HepG2 (cell line): ENCODE results near the gene STX10. TPM values are rescaled to one million over a fixed set of nuclear protein-coding genes. Genes with fewer than 3 reads are reported as not detected.

Source experiments
- ADNP ChIP-seq: sonication (generic); formaldehyde crosslinking; IDR thresholded peaks from 2 replicates; pipeline ENCODE4 v1.4.0; 2020; ENCODE audit warnings: missing genetic modification reagents
- ARNT2 ChIP-seq: sonication (generic); formaldehyde crosslinking; IDR thresholded peaks from 2 replicates; pipeline ENCODE4 v1.8.0; 2022; ENCODE audit warnings: mild to moderate bottlenecking, low read depth, missing genetic modification reagents, moderate library complexity
- EED ChIP-seq: sonication (generic); formaldehyde crosslinking; IDR thresholded peaks from 2 replicates; pipeline ENCODE4 v1.5.0; 2020; ENCODE audit warnings: mild to moderate bottlenecking, missing genetic modification reagents
- FOXJ3 ChIP-seq: sonication (generic); formaldehyde crosslinking; IDR thresholded peaks from 2 replicates; pipeline ENCODE4 v1.4.0; 2020; ENCODE audit warnings: missing genetic modification reagents, mild to moderate bottlenecking, borderline replicate concordance
- IRF9 ChIP-seq: sonication (generic); formaldehyde crosslinking; IDR thresholded peaks from 2 replicates; pipeline ENCODE4 v1.8.0; 2022; ENCODE audit warnings: missing genetic modification reagents, mild to moderate bottlenecking, borderline replicate concordance
- NR1H2 ChIP-seq: sonication (generic); formaldehyde crosslinking; IDR thresholded peaks from 2 replicates; pipeline ENCODE4 v1.8.1; 2022; ENCODE audit warnings: low read depth, missing genetic modification reagents, borderline replicate concordance
- RERE ChIP-seq: IDR thresholded peaks from 2 replicates; pipeline ENCODE4 v1.6.1; 2016; ENCODE audit warnings: low read depth, missing genetic modification reagents, missing compliant biosample characterization
- SP4 ChIP-seq: sonication (generic); formaldehyde crosslinking; IDR thresholded peaks from 2 replicates; pipeline ENCODE4 v1.8.1; 2023; ENCODE audit warnings: mild to moderate bottlenecking, missing genetic modification reagents
- ZBTB1 ChIP-seq: sonication (generic); formaldehyde crosslinking; IDR thresholded peaks from 2 replicates; pipeline ENCODE4 v1.4.0; 2020; ENCODE audit warnings: missing genetic modification reagents, borderline replicate concordance
- ZFX ChIP-seq: sonication (generic); formaldehyde crosslinking; IDR thresholded peaks from 2 replicates; pipeline ENCODE4 v1.4.0; 2020; ENCODE audit warnings: mild to moderate bottlenecking, low read depth, missing genetic modification reagents, moderate library complexity
- ZKSCAN8 ChIP-seq: IDR thresholded peaks from 2 replicates; pipeline ENCODE4 v1.6.1; 2016; ENCODE audit warnings: borderline replicate concordance, missing genetic modification reagents, missing compliant biosample characterization
- ZNF160 ChIP-seq: sonication (generic); formaldehyde crosslinking; IDR thresholded peaks from 2 replicates; pipeline ENCODE4 v1.8.0; 2022; ENCODE audit warnings: mild to moderate bottlenecking, inconsistent platforms, missing genetic modification reagents
- ZNF451 ChIP-seq: sonication (generic); formaldehyde crosslinking; IDR thresholded peaks from 2 replicates; pipeline ENCODE4 v1.5.0; 2020; ENCODE audit warnings: mild to moderate bottlenecking, missing genetic modification reagents
- ZNF510 ChIP-seq: sonication (generic); formaldehyde crosslinking; IDR thresholded peaks from 2 replicates; pipeline ENCODE4 v1.4.0; 2020; ENCODE audit warnings: low read depth, mild to moderate bottlenecking, missing genetic modification reagents
- ZNF609 ChIP-seq: sonication (generic); formaldehyde crosslinking; IDR thresholded peaks from 2 replicates; pipeline ENCODE4 v1.4.0; 2020; ENCODE audit warnings: mild to moderate bottlenecking, missing genetic modification reagents, borderline replicate concordance
- ZNF660 ChIP-seq: sonication (generic); formaldehyde crosslinking; IDR thresholded peaks from 2 replicates; pipeline ENCODE4 v1.5.1; 2020; ENCODE audit warnings: mild to moderate bottlenecking, low read depth, missing genetic modification reagents, borderline replicate concordance
- ZNF674 ChIP-seq: sonication (generic); formaldehyde crosslinking; IDR thresholded peaks from 2 replicates; pipeline ENCODE4 v1.5.0; 2020; ENCODE audit warnings: low read depth, mild to moderate bottlenecking, missing genetic modification reagents
- ZNF83 ChIP-seq: sonication (generic); formaldehyde crosslinking; IDR thresholded peaks from 2 replicates; pipeline ENCODE4 v1.4.0; 2020; ENCODE audit warnings: missing genetic modification reagents, mild to moderate bottlenecking, borderline replicate concordance
- polyA plus RNA-seq, 8 experiments: library from polyadenylated mRNA; depleted of rRNA in 3 of 8; stranded (reverse) in 7 of 8; unstranded in 1 of 8; fragments of >200 nt; fragmentation: Illumina TruSeq in 4 of 8; extraction: Trizol in 4 of 8; gene quantifications; 2 replicates each; pipeline versions ENCODE4 v1.2.1 to v1.2.3, GENCODE V29; 2011 to 2016; ENCODE audit warnings: low read depth in 4 of 8, missing spikeins in 1 of 8, mixed read lengths in 1 of 8; ENCODE audit not compliant: insufficient read depth in 1 of 8
- total RNA-seq, 5 experiments: library from RNA; depleted of rRNA; stranded (reverse); fragments of >200 nt; fragmentation: Illumina TruSeq; extraction: Trizol; gene quantifications; 2 replicates each; pipeline ENCODE4 v1.2.3, GENCODE V29; 2016; ENCODE audit warnings: low read depth in 1 of 5

The STX10 gene
- total and polyA plus RNA-seq, 2 of the 13 experiments (the other 11 are each of a cell fraction or from before 2014, with no cell fraction given) = 47.9 to 66.4 TPM

- TF ChIP-seq RERE (no peak), ZNF660 (CRISPR knock-in tag) (no peak), ZBTB1 (CRISPR knock-in tag) (no peak), ZNF160 (CRISPR knock-in tag) (peak; percentile 22; the same call in 1 of the 2 replicates), SP4 (CRISPR knock-in tag) (peak; percentile 85), ARNT2 (no peak), ZNF674 (CRISPR knock-in tag) (no peak), FOXJ3 (CRISPR knock-in tag) (peak; percentile 51), ZKSCAN8 (CRISPR knock-in tag) (0 out of 2 replicates have a peak, but pooled peaks have one; percentile 53), ADNP (CRISPR knock-in tag) (no peak), ZNF451 (CRISPR knock-in tag) (peak; percentile 39; the same call in 1 of the 2 replicates), IRF9 (CRISPR knock-in tag) (no peak), ZFX (CRISPR knock-in tag) (peak; percentile 93), NR1H2 (CRISPR knock-in tag) (no peak), ZNF609 (CRISPR knock-in tag) (peak; percentile 60; the same call in 1 of the 2 replicates), ZNF510 (no peak), EED (no peak), ZNF83 (CRISPR knock-in tag) (no peak)
Measured at GRCh38 chr19:13150187-13150930, at the start of gene STX10, which contains the start of gene IER2 (continued).
